Activated CD4-positive, alpha-beta T cell treated with anti-CD3 and anti-CD28 coated beads for 36 hours (primary cell): Measurements from ENCODE around the gene NCOR2. TPM values are rescaled to one million over a fixed set of nuclear protein-coding genes. Genes with fewer than 3 reads are reported as not detected.

Source experiments
- ATAC-seq: fragments of 200-7000 bp; cut with Tn5 transposase; one replicate; pipeline ENCODE4 v1.10.0; 2021; ENCODE audit warnings: mild to moderate bottlenecking, moderate library complexity
- CTCF ChIA-PET: fragments of 350-600 bp; sonication (Branson Sonifier 250); formaldehyde crosslinking; loops from one replicate; lab custom pipeline; 2021; ENCODE audit warnings: antibody characterized with exemption; lab: Charles Lee
- POLR2A ChIA-PET: fragments of 350-600 bp; sonication (Branson Sonifier 250); formaldehyde crosslinking; loops from one replicate; lab custom pipeline; 2021; ENCODE audit warnings: antibody characterized with exemption, inconsistent platforms; lab: Charles Lee
- DNase-seq: peaks from one replicate; pipeline ENCODE4 v3.0.0-alpha.2; 2020
- H3K27ac Mint-ChIP-seq: one replicate; pipeline ENCODE4 v1.8.0; 2021; ENCODE audit warnings: mixed read lengths
- H3K27me3 Mint-ChIP-seq: one replicate; pipeline ENCODE4 v1.8.0; 2021; ENCODE audit warnings: mixed read lengths
- H3K36me3 Mint-ChIP-seq: one replicate; pipeline ENCODE4 v1.8.0; 2021; ENCODE audit warnings: low read depth, mixed read lengths
- H3K4me1 Mint-ChIP-seq: one replicate; pipeline ENCODE4 v1.8.0; 2021; ENCODE audit warnings: mixed read lengths
- H3K4me3 Mint-ChIP-seq: one replicate; pipeline ENCODE4 v1.8.0; 2021; ENCODE audit warnings: mild to moderate bottlenecking, moderate library complexity, mixed read lengths
- H3K9me3 Mint-ChIP-seq: one replicate; pipeline ENCODE4 v1.8.0; 2021; ENCODE audit warnings: low read depth, mixed read lengths
- intact Hi-C, 2 experiments: fragments of 100-400 bp; cut with DNase I in 1 of 2; cut with micrococcal nuclease in 1 of 2; formaldehyde crosslinking; loops; one replicate each; pipeline versions ENCODE4 v1.14.2 to v1.15.1; 2022 to 2024; cut with DNase I, micrococcal nuclease
- total RNA-seq, 2 experiments: library from RNA; stranded (reverse); gene quantifications; one replicate each; pipeline ENCODE4 v1.2.3, GENCODE V29; 2021

NCOR2 gene
- total RNA-seq, 2 experiments from 2014 or later: 103 to 115 TPM

GRCh38 chr12:124608450-124608870 lies 41.0 kb upstream of the NCOR2 start:
- ChIA-PET POLR2A (no interaction called here), CTCF (interaction anchor here (1.4 kb wide), 1 partner anchor 11 kb away, joined by 3 read pairs; no protein-coding TSS in a partner anchor)
- ATAC-seq (no peak), DNase-seq (no peak)
- Mint-ChIP-seq H3K4me1 (peaks cover 21% of the 10 kb centered on the region), H3K36me3 (no peaks in the 10 kb centered on the region), H3K4me3 (no peak overlapping the region), H3K27ac (no peak overlapping the region), H3K27me3 (no peaks in the 10 kb centered on the region), H3K9me3 (peaks cover 3% of the 10 kb centered on the region)
- intact Hi-C loops: no loop called here

- CTCF ChIA-PET: no interaction called here
Measured at GRCh38 chr12:124607681-124608425, 40.4 kb upstream of the NCOR2 start.

DNA sequence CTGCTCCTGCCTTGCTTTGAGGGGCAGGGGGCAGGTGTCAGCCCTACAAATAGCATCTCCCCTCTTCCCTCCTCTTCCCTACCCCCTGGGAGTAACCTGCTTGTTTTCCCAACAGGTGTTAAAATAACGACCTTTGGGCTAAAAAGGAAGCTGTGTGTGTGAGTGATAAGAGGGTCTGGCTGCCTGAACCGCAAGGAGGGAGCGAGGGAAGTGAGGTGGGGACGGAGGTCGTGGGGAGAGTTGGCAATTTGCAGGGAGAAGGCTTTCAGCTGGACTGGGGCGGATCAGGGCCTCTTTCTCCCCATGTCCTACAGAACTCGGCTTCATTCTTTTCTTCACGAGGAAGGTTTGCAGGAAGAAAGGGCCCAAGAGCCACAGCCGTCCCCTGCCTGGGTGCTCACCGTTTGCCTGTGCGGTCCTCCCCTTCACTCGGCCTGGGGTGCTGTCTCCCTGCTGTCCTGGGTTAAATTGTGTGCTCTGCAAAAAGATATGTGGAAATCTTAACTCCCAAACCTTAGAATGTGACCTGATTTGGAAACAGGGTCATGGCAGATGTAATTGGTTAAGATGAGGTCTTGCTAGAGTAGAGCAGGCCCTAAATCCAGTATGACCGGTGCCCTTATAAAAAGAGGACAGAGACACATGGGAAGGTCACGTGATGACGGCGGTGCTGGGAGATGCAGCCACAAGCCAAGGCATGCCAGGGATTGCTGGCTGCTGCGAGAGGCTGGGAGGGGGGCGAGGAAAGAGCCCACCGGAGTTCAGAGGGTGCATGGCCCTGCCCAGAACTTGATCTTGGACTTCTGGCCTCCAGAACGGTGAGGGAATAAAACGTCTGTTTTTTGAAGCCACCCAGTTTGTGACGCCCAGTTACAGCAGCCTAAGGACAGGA lies 38.7 kb upstream of the NCOR2 start:
- H3K27me3 Mint-ChIP-seq: peaks cover 3% of the 10 kb centered on the region
- intact Hi-C loops: no loop called here
- no peak for ATAC-seq

More at GRCh38 chr12:124607681-124608425, 40.4 kb upstream of the NCOR2 start:
- no peak overlapping the region for H3K4me3 Mint-ChIP-seq
- peaks cover 23% of the 10 kb centered on the region for H3K4me1 Mint-ChIP-seq
- intact Hi-C loops: no loop called here
- no peak for ATAC-seq
- no peak for DNase-seq
- H3K27me3 Mint-ChIP-seq: peaks cover under 1% of the 10 kb centered on the region
- no peak overlapping the region for H3K27ac Mint-ChIP-seq
- H3K9me3 Mint-ChIP-seq: no peaks in the 10 kb centered on the region
- H3K36me3 Mint-ChIP-seq: no peaks in the 10 kb centered on the region
- POLR2A ChIA-PET: no interaction called here

GRCh38 chr12:124605150-124605882 lies 37.9 kb upstream of the NCOR2 start:
- Mint-ChIP-seq H3K36me3 (no peaks in the 10 kb centered on the region), H3K4me3 (no peak overlapping the region), H3K9me3 (no peaks in the 10 kb centered on the region), H3K27ac (no peak overlapping the region), H3K27me3 (peaks cover 3% of the 10 kb centered on the region), H3K4me1 (peaks cover 25% of the 10 kb centered on the region)
- ATAC-seq: no peak
- POLR2A ChIA-PET: no interaction called here
- intact Hi-C loops: no loop called here
- DNase-seq: no peak
- CTCF ChIA-PET: interaction anchor here (0.7 kb wide), 1 partner anchor 1214 kb away, joined by 4 read pairs; no protein-coding TSS in a partner anchor

More for the DNA sequence above, 38.7 kb upstream of the NCOR2 start:
- CTCF ChIA-PET: interaction anchor here (0.7 kb wide), 1 partner anchor 1215 kb away, joined by 4 read pairs; no protein-coding TSS in a partner anchor
- Mint-ChIP-seq H3K4me3 (no peak overlapping the region), H3K36me3 (no peaks in the 10 kb centered on the region), H3K4me1 (peaks cover 25% of the 10 kb centered on the region), H3K27ac (no peak overlapping the region), H3K9me3 (no peaks in the 10 kb centered on the region)
- POLR2A ChIA-PET: no interaction called here
- DNase-seq: no peak

DNA sequence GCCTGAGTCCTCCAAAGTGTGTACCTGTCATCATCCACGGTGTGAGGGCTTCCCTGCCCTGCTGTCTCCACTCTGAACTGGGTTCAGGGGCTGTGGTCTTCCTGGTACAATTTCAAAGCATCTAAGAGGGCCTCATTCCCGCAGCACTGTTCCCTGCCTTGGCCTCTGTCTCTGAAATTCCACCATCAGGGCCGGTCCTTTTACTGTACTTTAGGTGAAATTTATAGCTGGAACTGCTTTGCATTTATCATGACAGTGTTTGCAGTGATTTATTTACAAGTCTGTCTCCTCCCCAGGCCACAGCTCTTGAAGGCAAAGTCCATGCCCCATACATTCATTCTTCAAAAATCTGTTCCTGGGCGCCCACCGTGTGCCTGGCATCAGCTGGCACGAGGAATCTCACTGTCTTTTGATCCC lies 36.9 kb upstream of the NCOR2 start:
- peaks cover 3% of the 10 kb centered on the region for H3K27me3 Mint-ChIP-seq
- ATAC-seq: no peak
- intact Hi-C loops: no loop called here
- peaks cover 2% of the 10 kb centered on the region for H3K9me3 Mint-ChIP-seq
- no peak overlapping the region for H3K27ac Mint-ChIP-seq
- DNase-seq: no peak
- H3K4me1 Mint-ChIP-seq: peaks cover 19% of the 10 kb centered on the region
- CTCF ChIA-PET: no interaction called here
- POLR2A ChIA-PET: no interaction called here
- no peaks in the 10 kb centered on the region for H3K36me3 Mint-ChIP-seq
- no peak overlapping the region for H3K4me3 Mint-ChIP-seq

DNA sequence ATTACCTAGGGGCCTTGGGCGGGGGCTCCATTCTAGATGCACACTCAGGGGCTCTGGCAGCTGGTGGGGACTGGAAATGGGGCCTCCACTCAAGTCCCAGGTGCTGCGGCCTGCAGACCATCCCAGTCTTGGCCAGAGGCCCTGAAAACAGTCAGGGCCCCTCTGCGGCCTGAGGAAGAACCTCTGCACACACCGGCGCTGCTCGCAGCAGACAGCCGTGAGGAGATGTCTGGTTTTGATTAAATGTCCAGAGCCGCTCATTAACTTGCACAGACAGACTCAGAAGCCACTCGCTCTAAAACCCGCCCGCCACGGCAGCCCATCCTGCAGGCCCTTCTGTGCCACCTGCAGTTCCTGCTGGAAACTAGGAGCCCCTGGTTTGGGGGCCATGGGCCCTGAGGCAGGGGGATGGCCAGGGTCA lies 36.4 kb upstream of the NCOR2 start:
- intact Hi-C loops: no loop called here
- CTCF ChIA-PET: interaction anchor here (0.6 to 0.7 kb wide), 2 partner anchors 33 to 79 kb away, joined by 3 to 4 read pairs; no protein-coding TSS in a partner anchor
- POLR2A ChIA-PET: no interaction called here
- H3K27me3 Mint-ChIP-seq: peaks cover 5% of the 10 kb centered on the region
- no peak for ATAC-seq
- no peaks in the 10 kb centered on the region for H3K36me3 Mint-ChIP-seq
- DNase-seq: no peak
- H3K4me3 Mint-ChIP-seq: no peak overlapping the region
- peaks cover 2% of the 10 kb centered on the region for H3K9me3 Mint-ChIP-seq
- H3K4me1 Mint-ChIP-seq: peaks cover 17% of the 10 kb centered on the region
- no peak overlapping the region for H3K27ac Mint-ChIP-seq

DNA sequence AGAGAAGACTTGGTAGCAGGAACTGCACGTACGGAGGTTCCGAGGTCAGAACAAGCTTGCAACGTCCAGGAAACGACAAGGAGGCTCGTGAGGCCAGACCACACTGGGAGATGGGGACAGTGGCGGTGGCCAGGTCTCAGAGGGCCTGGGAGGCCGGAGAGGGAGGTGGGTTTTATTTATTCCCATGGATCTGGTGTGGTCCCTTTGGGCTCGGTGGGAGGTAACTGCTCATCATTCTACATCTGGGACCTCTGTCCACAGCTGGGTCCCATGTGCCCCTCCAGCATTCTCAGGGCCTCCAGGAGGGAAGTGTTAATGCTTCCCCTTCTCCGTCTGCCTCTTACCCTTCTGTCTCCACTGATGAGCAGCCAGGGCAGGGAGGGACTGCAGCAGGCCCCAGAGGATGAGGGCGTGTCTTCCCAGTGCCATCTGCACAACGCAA lies 35.7 kb upstream of the NCOR2 start:
- Mint-ChIP-seq H3K27ac (no peak overlapping the region), H3K4me3 (no peak overlapping the region), H3K4me1 (peaks cover 10% of the 10 kb centered on the region), H3K27me3 (peaks cover 5% of the 10 kb centered on the region), H3K36me3 (no peaks in the 10 kb centered on the region), H3K9me3 (peaks cover 2% of the 10 kb centered on the region)
- ATAC-seq (no peak), DNase-seq (no peak)
- CTCF ChIA-PET: interaction anchor here (0.6 to 1.1 kb wide), 3 partner anchors 33 to 168 kb away, joined by 3 to 5 read pairs (median 4); no protein-coding TSS in a partner anchor
- intact Hi-C loops: no loop called here
- POLR2A ChIA-PET: no interaction called here

DNA sequence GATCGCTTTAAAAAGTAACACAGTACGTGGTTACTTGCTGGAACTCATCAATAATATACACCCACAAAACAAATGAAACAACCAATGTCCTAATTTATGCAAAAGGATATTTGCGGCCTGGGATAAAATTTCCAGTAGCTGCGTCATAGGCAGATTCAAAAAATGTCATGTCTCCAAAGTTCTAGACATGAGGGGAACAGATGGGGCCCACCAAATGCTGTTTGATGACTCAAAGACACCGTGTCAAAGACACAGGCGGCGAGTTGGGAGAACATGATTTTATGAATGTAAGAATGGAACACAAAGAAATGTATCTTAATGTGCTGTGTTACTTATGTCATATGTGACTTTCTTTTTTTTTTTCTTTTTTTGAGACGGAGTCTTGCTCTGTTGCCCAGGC lies 34.3 kb upstream of the NCOR2 start:
- POLR2A ChIA-PET: no interaction called here
- no peaks in the 10 kb centered on the region for H3K36me3 Mint-ChIP-seq
- ATAC-seq: no peak
- H3K4me1 Mint-ChIP-seq: peaks cover 8% of the 10 kb centered on the region
- H3K4me3 Mint-ChIP-seq: no peak overlapping the region
- intact Hi-C loops: no loop called here
- no peak overlapping the region for H3K27ac Mint-ChIP-seq
- no peak for DNase-seq
- peaks cover 2% of the 10 kb centered on the region for H3K9me3 Mint-ChIP-seq
- H3K27me3 Mint-ChIP-seq: peaks cover 5% of the 10 kb centered on the region
- CTCF ChIA-PET: no interaction called here

DNA sequence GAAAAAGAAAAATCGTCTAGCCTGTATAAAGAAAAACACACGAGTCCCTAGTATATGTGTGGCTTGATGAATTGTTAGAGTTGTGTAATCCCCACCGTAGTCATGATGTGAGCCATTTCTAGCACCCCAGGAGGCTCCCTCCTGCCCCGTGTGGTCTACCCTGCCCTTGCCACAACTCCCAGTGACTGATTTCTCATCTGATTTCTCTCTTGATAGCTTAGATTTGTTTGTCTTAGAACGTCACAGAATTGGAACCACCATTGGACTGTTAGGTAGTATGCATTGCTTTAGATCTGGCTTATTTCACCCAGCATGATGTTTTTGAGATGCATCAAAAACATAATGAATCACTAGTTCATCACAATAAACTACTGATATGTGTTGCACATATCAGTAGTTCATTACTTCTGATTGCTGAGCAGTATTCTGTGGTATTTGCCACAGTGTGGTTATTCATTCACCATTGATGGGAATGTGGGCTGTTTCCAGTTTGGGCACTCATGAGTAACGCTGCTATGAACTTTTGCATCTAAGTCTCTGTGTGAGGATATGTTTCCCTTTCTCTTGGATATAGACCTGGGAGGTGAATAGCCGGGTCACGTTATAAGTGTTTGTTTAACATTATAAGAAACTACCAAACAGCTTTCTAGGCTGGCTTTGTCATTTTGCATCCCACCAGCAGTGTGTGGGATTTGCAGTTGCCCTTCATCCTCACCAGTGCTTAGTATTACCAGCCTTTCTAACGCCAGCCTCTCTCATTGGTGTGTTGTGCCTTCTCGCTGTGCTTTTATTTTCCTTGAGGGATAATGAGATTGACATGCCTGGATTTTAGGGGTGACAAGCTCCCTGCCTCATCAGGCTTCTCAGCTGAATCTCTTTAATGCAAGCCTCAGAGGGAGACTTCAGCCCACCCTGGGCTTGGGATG lies 31.9 kb upstream of the NCOR2 start:
- ChIA-PET CTCF (interaction anchor here (1.1 kb wide), 1 partner anchor 172 kb away, joined by 4 read pairs; no protein-coding TSS in a partner anchor), POLR2A (no interaction called here)
- DNase-seq (peak; percentile 61), ATAC-seq (peak; percentile 83)
- H3K9me3 Mint-ChIP-seq: peaks cover 2% of the 10 kb centered on the region
- intact Hi-C loops: no loop called here
- H3K27ac Mint-ChIP-seq: no peak overlapping the region
- no peaks in the 10 kb centered on the region for H3K36me3 Mint-ChIP-seq
- peaks cover 10% of the 10 kb centered on the region for H3K27me3 Mint-ChIP-seq
- H3K4me3 Mint-ChIP-seq: no peak overlapping the region
- H3K4me1 Mint-ChIP-seq: peaks cover 8% of the 10 kb centered on the region

DNA sequence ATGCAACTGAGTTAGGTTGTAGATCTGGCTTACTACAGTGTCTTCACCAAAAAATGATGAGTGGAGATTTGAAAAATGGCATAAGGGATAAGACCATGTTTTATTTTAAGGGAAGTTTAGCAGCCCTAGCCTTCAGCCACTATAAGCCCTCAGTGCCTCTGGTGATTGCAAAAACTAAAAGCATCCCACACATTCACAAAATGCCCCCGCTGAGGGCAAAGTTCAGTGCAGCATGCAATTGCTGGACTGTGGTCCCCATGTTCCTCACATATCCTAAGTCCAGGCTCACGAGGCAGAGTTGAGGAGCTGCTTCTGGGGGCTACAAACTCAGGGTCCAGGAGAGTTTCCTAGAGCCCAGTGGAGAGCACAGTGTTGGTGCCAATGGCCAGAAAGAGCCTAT lies 29.6 kb upstream of the NCOR2 start:
- ATAC-seq: no peak

More for the DNA sequence above, 29.6 kb upstream of the NCOR2 start:
- intact Hi-C loops: no loop called here
- DNase-seq: no peak
- peaks cover 2% of the 10 kb centered on the region for H3K9me3 Mint-ChIP-seq
- POLR2A ChIA-PET: no interaction called here
- H3K4me3 Mint-ChIP-seq: no peak overlapping the region
- peaks cover 10% of the 10 kb centered on the region for H3K27me3 Mint-ChIP-seq
- H3K36me3 Mint-ChIP-seq: no peaks in the 10 kb centered on the region
- H3K27ac Mint-ChIP-seq: no peak overlapping the region
- peaks cover 2% of the 10 kb centered on the region for H3K4me1 Mint-ChIP-seq
- CTCF ChIA-PET: interaction anchor here (0.7 kb wide), 1 partner anchor 12 kb away, joined by 3 read pairs; no protein-coding TSS in a partner anchor
